ENCODE results near the gene NECTIN4. TPM values are rescaled to one million over a fixed set of nuclear protein-coding genes. Genes with fewer than 3 reads are reported as not detected.
A peak's percentile ranks its signal among the peaks of the same experiment; 100 is the strongest.
"Not testable (repeated sequence)": the region's sequence is repeated elsewhere in the genome, so short reads cannot be mapped to it uniquely, and the experiment has no call there.

Gene NECTIN4
- total and polyA plus RNA-seq, 4 experiments from 2014 or later, result not detected

- H3K27ac ChIP-seq (ENCODE audit: low read depth, low read length); H3K27me3 ChIP-seq (ENCODE audit: insufficient read depth, low read length); H3K36me3 Mint-ChIP-seq; H3K36me3 ChIP-seq (ENCODE audit: insufficient read depth, low read length); H3K9me3 ChIP-seq (ENCODE audit: control insufficient read depth in 1 of 2, low read length in 2 of 2); H3K4me3 ChIP-seq (ENCODE audit: low read length in 2 of 2); intact Hi-C loops (cut with micrococcal nuclease); H3K9me3 Mint-ChIP-seq; CTCF ChIA-PET (ENCODE audit: partially characterized antibody); H3K27me3 Mint-ChIP-seq; DNase-seq: not testable (repeated sequence)
- peak overlapping the region in 4 of 8 donors; percentile 5 to 56 (median 41) for H3K4me3 Mint-ChIP-seq
- peaks cover 36% of the 10 kb centered on the region for H3K4me1 ChIP-seq (ENCODE audit: insufficient read depth, low read length)
- POLR2A ChIA-PET (ENCODE audit: partially characterized antibody), result interaction anchor here (0.7 to 2.8 kb wide), 7 partner anchors 9 to 111 kb away, joined by 4 to 42 read pairs (median 9); partner anchors contain the start of genes ARHGAP30, DEDD, TSTD1 and USF1
- H3K4me1 Mint-ChIP-seq, result peaks cover 21 to 47% (median 33%) of the 10 kb centered on the region in 4 donors
- H3K27ac Mint-ChIP-seq, result peak overlapping the region in 5 of 7 donors; percentile 41 to 92 (median 83)
These were observed 66.9 kb downstream of the NECTIN4 start for GRCh38 chr1:161022432-161022831.

DNA sequence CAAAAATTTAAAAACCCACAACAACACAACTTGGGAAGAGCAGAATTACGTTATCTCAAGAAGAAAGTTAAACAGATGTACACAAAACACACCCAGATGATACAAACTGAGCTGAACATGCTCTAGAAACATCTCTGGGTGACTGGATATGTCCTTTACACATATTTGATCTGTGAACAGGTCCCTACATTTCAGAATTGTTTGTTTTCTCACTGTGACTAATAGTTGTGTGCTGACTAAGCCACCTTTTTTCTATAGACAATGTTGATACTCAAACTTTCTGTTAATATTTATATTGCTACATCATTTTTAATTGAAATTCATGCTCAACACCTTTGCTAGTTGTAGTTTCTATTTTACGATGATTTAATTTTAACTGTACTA, 67.4 kb downstream of the NECTIN4 start:
- Histone ChIP-seq H3K36me3 (ENCODE audit: insufficient read depth, low read length) (no peaks in the 10 kb centered on the region), H3K4me1 (ENCODE audit: insufficient read depth, low read length) (peaks cover 36% of the 10 kb centered on the region), H3K9me3 (ENCODE audit: control insufficient read depth in 1 of 2, low read length in 2 of 2) (no peaks in the 10 kb centered on the region), H3K4me3 (ENCODE audit: low read length in 2 of 2) (no peak overlapping the region), H3K27ac (ENCODE audit: low read depth, low read length) (peak overlapping the region; percentile 46), H3K27me3 (ENCODE audit: insufficient read depth, low read length) (no peaks in the 10 kb centered on the region)
- intact Hi-C loops (cut with micrococcal nuclease), result loop anchor here (1.0 kb wide), 1 partner anchor 16 kb away; the partner anchor contains the start of gene TSTD1
- Mint-ChIP-seq H3K27me3 (no peaks in the 10 kb centered on the region), H3K27ac (peak overlapping the region in 5 of 7 donors; percentile 86 to 99 (median 95)), H3K4me1 (peaks cover 21 to 52% (median 34%) of the 10 kb centered on the region in 4 donors), H3K4me3 (peak overlapping the region in 6 of 8 donors; percentile 89 to 97 (median 94)), H3K9me3 (peaks cover 0 to 2% (median 0%) of the 10 kb centered on the region in 8 donors), H3K36me3 (peaks cover 0 to 2% of the 10 kb centered on the region in 2 donors)
- ChIA-PET POLR2A (ENCODE audit: partially characterized antibody) (interaction anchor here (1.1 to 2.8 kb wide), 11 partner anchors 8 to 155 kb away, joined by 3 to 62 read pairs (median 9); partner anchors contain the start of genes ARHGAP30, B4GALT3, DEDD and KLHDC9), CTCF (ENCODE audit: partially characterized antibody) (interaction anchor here (0.8 to 5.0 kb wide), 5 partner anchors 11 to 169 kb away, joined by 4 to 42 read pairs (median 15); partner anchors contain the start of genes KLHDC9 and TSTD1)
- DNase-seq, result no peak

DNA sequence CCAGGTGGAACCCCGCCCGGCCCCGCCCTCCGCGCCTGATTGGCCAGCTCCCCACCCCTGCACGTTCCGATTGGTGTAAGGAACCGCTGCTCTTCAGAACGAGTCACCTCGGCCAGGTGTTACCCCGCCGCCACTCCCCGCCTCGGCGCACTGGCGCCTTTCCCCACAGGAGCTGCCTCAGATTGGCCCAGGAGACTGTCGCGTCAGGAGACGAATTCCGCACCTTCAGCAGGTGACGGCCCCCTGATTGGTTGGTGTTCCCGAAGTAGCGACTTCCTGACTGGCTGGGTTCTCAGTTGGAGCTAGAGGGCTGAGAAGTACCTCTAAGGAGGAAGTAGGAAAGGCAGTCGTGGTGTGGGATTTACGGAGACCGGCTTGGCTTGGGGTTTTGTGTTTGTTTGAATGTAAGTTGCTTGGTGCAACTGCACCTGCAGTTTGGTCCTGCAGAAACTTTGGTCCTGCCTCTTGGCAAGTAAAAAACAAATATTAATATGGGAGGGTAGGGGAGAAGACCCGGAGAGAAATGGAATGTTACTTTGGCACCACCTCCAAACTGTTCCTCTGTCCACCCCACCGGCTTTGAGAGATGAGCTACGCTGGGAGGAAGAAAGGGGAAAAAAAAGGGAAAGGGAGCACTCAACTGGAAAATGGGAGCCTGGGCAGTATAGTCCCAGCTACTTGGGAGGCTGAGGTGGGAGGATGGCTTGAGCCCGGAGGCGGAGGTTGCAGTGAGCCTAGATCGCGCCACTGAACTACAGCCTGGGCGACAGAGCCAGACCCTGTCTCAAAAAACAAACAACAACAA, 68.0 kb downstream of the NECTIN4 start:
- CTCF ChIA-PET (ENCODE audit: partially characterized antibody), result interaction anchor here (0.8 to 5.0 kb wide), 13 partner anchors 10 to 168 kb away, joined by 3 to 42 read pairs (median 5); partner anchors contain the start of genes KLHDC9, TSTD1 and USF1

More for the DNA sequence above, 68.0 kb downstream of the NECTIN4 start:
- Mint-ChIP-seq H3K27me3 (no peaks in the 10 kb centered on the region), H3K4me1 (peaks cover 24 to 58% (median 35%) of the 10 kb centered on the region in 4 donors), H3K4me3 (peak overlapping the region; percentile 89 to 97 (median 94)), H3K27ac (peak overlapping the region; percentile 86 to 99 (median 96)), H3K36me3 (no peaks in the 10 kb centered on the region), H3K9me3 (peaks cover 0 to 2% (median 0%) of the 10 kb centered on the region in 8 donors)
- intact Hi-C loops (cut with micrococcal nuclease), result loop anchor here (1.0 kb wide), 1 partner anchor 17 kb away; the partner anchor contains the start of gene TSTD1
- no peaks in the 10 kb centered on the region for H3K36me3 ChIP-seq (ENCODE audit: insufficient read depth, low read length)
- H3K4me1 ChIP-seq (ENCODE audit: insufficient read depth, low read length), result peaks cover 36% of the 10 kb centered on the region
- H3K27ac ChIP-seq (ENCODE audit: low read depth, low read length), result peak overlapping the region; percentile 72
- DNase-seq, result peak; percentile 88 to 98 (median 91)
- H3K4me3 ChIP-seq (ENCODE audit: low read length in 2 of 2), result peak overlapping the region; percentile 40 to 72
- H3K27me3 ChIP-seq (ENCODE audit: insufficient read depth, low read length), result no peaks in the 10 kb centered on the region
- POLR2A ChIA-PET (ENCODE audit: partially characterized antibody), result interaction anchor here (0.6 to 2.8 kb wide), 23 partner anchors 10 to 395 kb away, joined by 3 to 62 read pairs (median 4); partner anchors contain the start of genes ARHGAP30, B4GALT3, DEDD and KLHDC9
- H3K9me3 ChIP-seq (ENCODE audit: control insufficient read depth in 1 of 2, low read length in 2 of 2), result no peaks in the 10 kb centered on the region

Other genes starting within 250 kb of the NECTIN4 start
- not detected for gene CD244, start 226.7 kb downstream of the NECTIN4 start, total RNA-seq
- gene CD244, start 226.7 kb downstream of the NECTIN4 start, polyA plus RNA-seq, result under 1 TPM; 0.93 to 0.95 TPM
- not detected for gene ITLN1, start 204.4 kb downstream of the NECTIN4 start, total RNA-seq
- gene ITLN1, start 204.4 kb downstream of the NECTIN4 start, polyA plus RNA-seq, result not detected
- gene ITLN2, start 134.7 kb downstream of the NECTIN4 start, total RNA-seq, result not detected
- gene ITLN2, start 134.7 kb downstream of the NECTIN4 start, polyA plus RNA-seq, result not detected
- 10 to 100 TPM; 19.3 to 27.1 TPM for gene F11R, start 68.4 kb downstream of the NECTIN4 start, total RNA-seq
- 10 to 100 TPM; 15.9 to 33.2 TPM for gene F11R, start 68.4 kb downstream of the NECTIN4 start, polyA plus RNA-seq
- 10 to 100 TPM; 92.0 to 93.1 TPM for gene TSTD1, start 50.6 kb downstream of the NECTIN4 start, total RNA-seq
- gene TSTD1, start 50.6 kb downstream of the NECTIN4 start, polyA plus RNA-seq, result 100 to 1,000 TPM; 264 to 411 TPM
- gene USF1, start 43.6 kb downstream of the NECTIN4 start, total RNA-seq, result 100 to 1,000 TPM; 101 to 102 TPM
- gene USF1, start 43.6 kb downstream of the NECTIN4 start, polyA plus RNA-seq, result 1 to 10 TPM; 1.4 to 5.9 TPM
- gene ARHGAP30, start 19.7 kb downstream of the NECTIN4 start, total RNA-seq, result 100 to 1,000 TPM; 222 to 226 TPM
- gene ARHGAP30, start 19.7 kb downstream of the NECTIN4 start, polyA plus RNA-seq, result 100 to 1,000 TPM in 1 of 2 donors, 10 to 100 TPM in 1; 63.4 to 213 TPM
- under 1 TPM; 0.52 to 0.53 TPM for gene KLHDC9, start 8.8 kb upstream of the NECTIN4 start, total RNA-seq
- 1 to 10 TPM in 1 of 2 donors, under 1 TPM in 1; 0.68 to 2.4 TPM for gene KLHDC9, start 8.8 kb upstream of the NECTIN4 start, polyA plus RNA-seq
- gene PFDN2, start 28.5 kb upstream of the NECTIN4 start, total RNA-seq, result 10 to 100 TPM; 40.8 to 41.0 TPM
- gene PFDN2, start 28.5 kb upstream of the NECTIN4 start, polyA plus RNA-seq, result 10 to 100 TPM; 70.9 to 89.1 TPM
- 10 to 100 TPM; 49.0 to 50.5 TPM for gene NIT1, start 28.5 kb upstream of the NECTIN4 start, total RNA-seq
- 10 to 100 TPM; 17.5 to 21.4 TPM for gene NIT1, start 28.5 kb upstream of the NECTIN4 start, polyA plus RNA-seq
- 10 to 100 TPM; 39.1 to 41.4 TPM for gene DEDD, start 43.1 kb upstream of the NECTIN4 start, total RNA-seq
- gene DEDD, start 43.1 kb upstream of the NECTIN4 start, polyA plus RNA-seq, result 10 to 100 TPM; 40.7 to 42.0 TPM
- gene UFC1, start 64.4 kb upstream of the NECTIN4 start, total RNA-seq, result 10 to 100 TPM; 87.2 to 87.4 TPM
- gene UFC1, start 64.4 kb upstream of the NECTIN4 start, polyA plus RNA-seq, result 100 to 1,000 TPM; 146 to 176 TPM
- 10 to 100 TPM; 62.0 to 63.6 TPM for gene USP21, start 69.9 kb upstream of the NECTIN4 start, total RNA-seq
- gene USP21, start 69.9 kb upstream of the NECTIN4 start, polyA plus RNA-seq, result 10 to 100 TPM; 15.5 to 30.6 TPM
- gene PPOX, start 76.9 kb upstream of the NECTIN4 start, total RNA-seq, result 10 to 100 TPM; 59.4 to 69.8 TPM
- 10 to 100 TPM; 16.3 to 25.7 TPM for gene PPOX, start 76.9 kb upstream of the NECTIN4 start, polyA plus RNA-seq
- 10 to 100 TPM; 64.6 to 71.5 TPM for gene B4GALT3, start 87.9 kb upstream of the NECTIN4 start, total RNA-seq
- gene B4GALT3, start 87.9 kb upstream of the NECTIN4 start, polyA plus RNA-seq, result 10 to 100 TPM; 55.9 to 60.5 TPM
- gene ADAMTS4, start 109.5 kb upstream of the NECTIN4 start, total RNA-seq, result 1 to 10 TPM; 1.4 to 2.4 TPM
- under 1 TPM in 1 of 2 donors, not detected in 1; 0.07 TPM for gene ADAMTS4, start 109.5 kb upstream of the NECTIN4 start, polyA plus RNA-seq
- 100 to 1,000 TPM in 1 of 2 experiments, 10 to 100 TPM in 1; 89.9 to 100 TPM for gene NDUFS2, start 112.8 kb upstream of the NECTIN4 start, total RNA-seq
- 100 to 1,000 TPM in 1 of 2 donors, 10 to 100 TPM in 1; 90.1 to 112 TPM for gene NDUFS2, start 112.8 kb upstream of the NECTIN4 start, polyA plus RNA-seq
- 10 to 100 TPM in 1 of 2 experiments, 1 to 10 TPM in 1; 9.9 to 10.5 TPM for gene FCER1G, start 125.7 kb upstream of the NECTIN4 start, total RNA-seq
- gene FCER1G, start 125.7 kb upstream of the NECTIN4 start, polyA plus RNA-seq, result 1 to 10 TPM; 2.1 to 2.8 TPM
- not detected for gene APOA2, start 134.1 kb upstream of the NECTIN4 start, total RNA-seq
- not detected for gene APOA2, start 134.1 kb upstream of the NECTIN4 start, polyA plus RNA-seq
- gene TOMM40L, start 136.5 kb upstream of the NECTIN4 start, total RNA-seq, result 1 to 10 TPM; 8.2 to 8.8 TPM
- 1 to 10 TPM; 2.9 to 6.9 TPM for gene TOMM40L, start 136.5 kb upstream of the NECTIN4 start, polyA plus RNA-seq
- not detected for gene NR1I3, start 148.6 kb upstream of the NECTIN4 start, total RNA-seq
- gene NR1I3, start 148.6 kb upstream of the NECTIN4 start, polyA plus RNA-seq, result under 1 TPM in 1 of 2 donors, not detected in 1; 0.13 TPM
- gene PCP4L1, start 169.2 kb upstream of the NECTIN4 start, total RNA-seq, result not detected
- gene PCP4L1, start 169.2 kb upstream of the NECTIN4 start, polyA plus RNA-seq, result not detected
- 10 to 100 TPM; 11.1 to 11.9 TPM for gene MPZ, start 220.4 kb upstream of the NECTIN4 start, total RNA-seq
- under 1 TPM in 1 of 2 donors, not detected in 1; 0.14 TPM for gene MPZ, start 220.4 kb upstream of the NECTIN4 start, polyA plus RNA-seq
- 100 to 1,000 TPM; 106 to 108 TPM for gene SDHC, start 224.8 kb upstream of the NECTIN4 start, total RNA-seq
- 100 to 1,000 TPM; 183 to 296 TPM for gene SDHC, start 224.8 kb upstream of the NECTIN4 start, polyA plus RNA-seq

Measured in CD4-positive, alpha-beta memory T cell (primary cell).